Stimulated activated CD4-positive, alpha-beta T cell treated with anti-CD3 and anti-CD28 coated beads, Interleukin-4, amount 100 ng/mL, for 1 hour (primary cell): Measurements from ENCODE around the gene DALRD3.
A peak's percentile ranks its signal among the peaks of the same experiment; 100 is the strongest.

Source experiments
- DNase-seq: peaks from one replicate; pipeline ENCODE4 v3.0.0-alpha.2; 2020

DALRD3 gene

GRCh38 chr3:49005303-49005680 lies 13.1 kb downstream of the DALRD3 start:
- no peak for DNase-seq

DNA sequence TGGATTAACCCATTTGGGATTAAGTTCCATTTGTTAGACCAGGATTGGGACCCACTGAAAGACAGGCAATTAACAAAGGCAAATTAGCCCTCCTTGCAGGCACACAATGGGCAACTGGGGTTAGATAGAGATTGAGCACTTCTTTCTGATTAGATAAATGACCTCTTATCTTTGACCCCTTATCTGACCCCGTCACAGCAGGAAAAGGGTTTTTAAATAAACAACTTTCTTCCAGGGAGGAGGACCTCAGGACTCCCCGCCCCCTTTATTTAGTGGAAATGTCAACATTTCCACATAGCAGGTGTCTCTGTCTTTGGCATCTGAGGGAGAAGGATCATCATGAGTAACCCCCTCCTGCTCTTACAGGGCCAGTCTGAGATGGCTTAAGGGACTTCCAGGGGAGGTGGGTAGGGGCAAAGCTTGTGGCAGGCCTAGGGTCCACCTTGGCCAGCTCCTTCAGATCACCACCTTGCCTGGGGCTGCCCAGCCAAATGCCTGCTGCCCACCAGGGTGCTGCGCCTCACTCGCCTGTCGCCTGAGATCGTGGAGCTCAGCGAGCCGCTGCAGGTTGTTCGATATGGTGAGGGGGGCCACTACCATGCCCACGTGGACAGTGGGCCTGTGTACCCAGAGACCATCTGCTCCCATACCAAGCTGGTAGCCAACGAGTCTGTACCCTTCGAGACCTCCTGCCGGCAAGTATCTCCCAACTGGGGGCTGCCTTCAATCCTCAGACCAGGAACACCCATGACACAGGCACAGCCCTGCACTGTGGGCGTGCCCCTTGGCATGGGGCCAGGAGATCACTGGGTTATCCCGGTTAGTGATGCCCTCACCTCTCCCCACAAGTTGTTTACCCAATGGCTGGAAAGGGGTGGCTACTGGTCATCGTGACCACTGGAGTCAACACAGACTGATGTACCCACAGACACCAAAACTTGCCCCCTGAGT lies 13.8 kb downstream of the DALRD3 start:
- no peak for DNase-seq

GRCh38 chr3:49001155-49001554 lies 17.2 kb downstream of the DALRD3 start:
- DNase-seq, result no peak

DNA sequence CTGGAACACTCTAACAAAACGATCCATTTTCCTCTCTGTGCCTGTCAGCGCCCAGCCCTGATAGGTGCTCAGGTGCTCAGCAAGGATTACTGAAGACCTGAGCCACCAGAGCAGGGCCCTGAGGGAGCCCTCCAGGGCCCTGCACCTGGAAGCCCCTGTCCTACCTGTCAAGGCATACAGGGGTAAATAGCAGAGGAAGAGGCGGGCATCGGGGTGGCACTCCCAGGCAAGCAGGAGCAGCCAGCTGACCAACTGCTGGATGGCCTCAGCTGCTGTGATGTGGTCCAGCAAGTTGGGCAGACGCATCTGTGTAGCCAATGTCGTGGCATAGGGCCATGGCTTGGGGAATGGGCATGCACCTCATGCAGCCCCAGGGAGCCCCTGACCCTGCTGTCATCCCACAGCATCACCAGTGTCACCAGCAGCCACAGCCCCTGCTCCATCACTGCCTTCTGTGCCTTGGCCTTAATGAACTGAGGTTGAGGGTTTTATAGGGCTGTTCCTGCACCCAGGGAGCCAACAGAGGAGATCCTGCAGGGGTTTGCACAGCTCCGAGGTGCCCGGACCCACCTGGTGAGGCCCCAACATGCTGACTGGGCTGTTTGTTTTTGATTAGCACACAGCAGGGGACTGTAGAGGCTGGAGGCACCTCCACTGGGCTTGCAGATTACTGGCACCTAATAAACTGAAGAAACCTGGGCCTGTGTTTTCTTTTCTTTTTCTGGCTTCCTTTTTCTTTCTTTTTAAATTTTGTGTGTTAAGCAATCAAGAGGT lies 19.1 kb downstream of the DALRD3 start:
- no peak for DNase-seq

DNA sequence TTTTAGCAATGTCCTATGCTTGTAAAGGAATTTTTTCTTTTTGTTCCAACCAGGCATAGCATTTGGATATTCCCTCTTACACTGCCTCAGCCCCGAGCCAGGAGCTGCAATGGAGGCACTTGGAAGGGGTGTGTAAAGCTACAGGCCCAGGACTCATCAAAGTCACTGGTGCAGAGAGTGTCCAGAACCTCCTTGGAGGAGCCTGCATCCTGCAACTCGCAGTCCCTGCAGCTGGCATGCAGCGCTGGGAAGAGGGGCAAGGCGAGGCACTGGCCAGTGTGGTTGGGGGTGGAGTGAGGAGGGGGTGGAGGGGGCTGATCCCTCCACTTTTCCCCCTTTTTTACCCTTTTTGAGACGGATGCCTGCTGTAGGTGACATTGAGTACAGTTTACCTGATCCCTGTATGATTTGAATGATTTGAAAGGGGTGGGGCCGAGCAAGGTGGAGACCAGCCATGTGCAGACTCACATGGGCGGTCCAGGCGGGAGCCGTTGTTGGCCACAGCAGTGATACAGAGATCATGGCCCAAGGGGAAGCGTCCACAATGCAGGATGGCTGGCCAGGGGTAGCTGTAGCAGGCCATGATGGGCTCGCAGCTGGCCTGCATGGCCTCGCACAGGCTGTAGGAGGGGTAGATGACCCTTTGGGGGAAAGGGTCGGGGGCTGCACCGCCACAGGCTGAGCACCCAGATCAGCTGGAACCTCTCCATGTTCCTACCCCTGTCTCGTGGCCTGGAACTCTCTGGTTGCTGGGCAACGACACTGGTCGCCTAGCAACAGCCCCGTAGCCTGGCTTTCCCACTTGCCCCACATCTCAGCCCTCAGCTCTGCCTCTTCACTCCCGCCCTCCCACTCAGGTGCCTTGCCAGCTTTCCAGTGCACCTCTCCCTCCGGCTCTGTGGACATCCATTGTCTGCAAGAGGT lies 20.4 kb downstream of the DALRD3 start:
- DNase-seq, result no peak

DNA sequence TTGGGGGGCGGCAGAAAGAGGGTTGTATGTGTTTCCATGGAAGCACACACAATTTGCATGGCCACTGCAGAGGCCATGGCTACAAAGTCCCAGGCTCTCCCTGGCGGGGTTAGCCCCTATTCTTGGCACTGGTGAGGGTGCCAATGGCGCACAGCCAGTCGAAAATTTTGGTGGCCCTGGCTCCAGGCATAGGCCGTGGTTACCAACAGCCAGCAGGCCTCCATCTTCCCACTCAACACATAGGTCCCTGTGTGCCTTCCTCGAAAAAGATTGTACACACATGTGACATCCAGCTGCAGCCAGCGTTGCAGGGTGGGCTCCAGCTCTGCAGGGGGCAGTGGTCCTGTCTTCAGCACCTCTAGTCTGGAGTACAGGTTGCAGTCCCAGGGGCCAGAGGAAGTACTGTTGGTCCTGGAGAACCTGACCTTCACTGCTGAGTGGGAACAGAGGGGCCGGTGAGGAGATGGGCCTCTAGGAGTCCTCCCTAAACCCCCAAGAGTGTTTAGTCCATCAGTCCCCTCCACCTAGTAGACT lies 21.2 kb downstream of the DALRD3 start:
- DNase-seq, result no peak

GRCh38 chr3:48996640-48997039 lies 21.7 kb downstream of the DALRD3 start:
- no peak for DNase-seq

- DNase-seq, result no peak
Observed at GRCh38 chr3:48993834-48994233, 24.5 kb downstream of the DALRD3 start.

GRCh38 chr3:48991851-48992545 lies 26.4 kb downstream of the DALRD3 start:
- no peak for DNase-seq

- DNase-seq, result peak; percentile 29
Observed at GRCh38 chr3:48990636-48991469, 27.5 kb downstream of the DALRD3 start.

DNA sequence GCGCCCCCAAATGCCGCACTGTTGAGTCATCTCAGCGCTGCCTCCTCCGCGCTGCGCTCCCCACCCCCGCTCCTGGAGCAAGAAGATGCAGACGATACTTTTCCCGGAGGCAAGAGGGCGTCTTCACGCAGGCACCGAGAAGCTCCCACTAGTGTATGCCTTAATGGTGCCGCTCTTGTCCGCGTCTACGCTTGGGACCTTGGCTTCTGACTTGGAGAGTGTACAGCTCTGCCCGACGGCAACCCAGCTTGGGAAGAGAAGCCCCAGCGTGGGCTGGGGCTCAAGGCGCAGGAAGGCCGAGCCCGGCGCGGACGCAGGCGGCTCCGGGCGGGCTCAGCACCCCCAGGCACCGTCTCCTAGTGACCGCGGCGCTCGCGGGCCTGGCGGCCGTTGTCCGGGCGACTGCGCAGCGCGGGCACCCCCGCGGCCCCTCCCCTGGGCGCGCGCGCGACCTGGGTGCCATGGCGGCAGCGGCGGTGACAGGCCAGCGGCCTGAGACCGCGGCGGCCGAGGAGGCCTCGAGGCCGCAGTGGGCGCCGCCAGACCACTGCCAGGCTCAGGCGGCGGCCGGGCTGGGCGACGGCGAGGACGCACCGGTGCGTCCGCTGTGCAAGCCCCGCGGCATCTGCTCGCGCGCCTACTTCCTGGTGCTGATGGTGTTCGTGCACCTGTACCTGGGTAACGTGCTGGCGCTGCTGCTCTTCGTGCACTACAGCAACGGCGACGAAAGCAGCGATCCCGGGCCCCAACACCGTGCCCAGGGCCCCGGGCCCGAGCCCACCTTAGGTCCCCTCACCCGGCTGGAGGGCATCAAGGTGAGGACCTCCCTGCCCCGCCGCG lies 28.4 kb downstream of the DALRD3 start, which contains the start of gene P4HTM:
TSS of gene P4HTM (plus strand) at position 446 of the 840 bp plus-strand sequence. CDS start at position 462, 16 bp downstream.
- peak; percentile 85 for DNase-seq

- DNase-seq, result no peak
Observed at GRCh38 chr3:48989126-48989795, 29.1 kb downstream of the DALRD3 start.

DNA sequence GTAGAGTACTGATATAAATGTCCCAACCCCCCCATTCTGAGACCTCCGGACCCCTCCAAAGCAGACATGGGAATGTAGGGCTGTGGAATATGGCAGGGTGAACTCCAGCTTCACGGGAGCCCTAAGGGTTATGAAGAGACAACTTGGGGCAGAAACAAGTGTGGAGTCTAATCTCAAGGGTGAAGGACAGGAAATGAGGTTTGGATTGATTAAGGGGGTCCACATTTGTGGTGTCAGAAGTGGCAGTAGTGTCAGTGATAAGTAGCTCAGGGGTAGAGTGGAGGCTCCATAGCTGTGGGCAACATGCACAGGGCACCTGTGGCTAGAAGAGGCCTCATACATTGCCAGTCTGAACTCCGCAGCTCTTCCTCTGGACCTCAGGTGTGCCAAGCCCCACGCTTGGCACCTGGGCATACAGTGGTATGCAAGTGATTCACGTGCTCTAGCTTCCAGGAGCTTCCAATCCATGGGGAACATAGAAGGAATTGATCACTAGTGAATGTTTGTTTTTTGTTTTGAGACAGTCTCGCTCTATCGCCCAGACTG lies 32.5 kb downstream of the DALRD3 start:
- DNase-seq, result no peak

GRCh38 chr3:48984663-48985062 lies 33.7 kb downstream of the DALRD3 start:
- DNase-seq, result no peak

DNA sequence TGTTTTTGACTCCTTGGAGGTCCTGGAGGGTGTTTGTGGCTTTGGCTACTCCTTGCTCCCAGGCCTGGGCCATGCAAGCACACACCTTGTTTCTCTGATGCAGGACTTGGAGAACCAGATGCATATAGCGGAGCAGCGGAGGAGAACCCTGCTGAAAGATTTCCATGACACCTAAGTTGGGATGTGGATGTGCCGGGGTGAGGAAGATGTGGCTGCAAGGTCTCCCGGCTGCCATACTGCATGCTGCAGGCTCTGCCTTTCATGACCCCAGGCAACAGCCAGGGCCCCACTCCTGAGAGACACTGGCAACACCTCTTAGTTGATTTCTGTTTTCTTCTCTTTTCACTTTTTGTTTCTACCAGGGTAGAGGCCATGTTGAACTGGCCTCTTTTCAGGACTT lies 35.3 kb downstream of the DALRD3 start:
- DNase-seq, result no peak

- DNase-seq, result no peak
Observed at GRCh38 chr3:48982686-48983085, 35.7 kb downstream of the DALRD3 start.

DNA sequence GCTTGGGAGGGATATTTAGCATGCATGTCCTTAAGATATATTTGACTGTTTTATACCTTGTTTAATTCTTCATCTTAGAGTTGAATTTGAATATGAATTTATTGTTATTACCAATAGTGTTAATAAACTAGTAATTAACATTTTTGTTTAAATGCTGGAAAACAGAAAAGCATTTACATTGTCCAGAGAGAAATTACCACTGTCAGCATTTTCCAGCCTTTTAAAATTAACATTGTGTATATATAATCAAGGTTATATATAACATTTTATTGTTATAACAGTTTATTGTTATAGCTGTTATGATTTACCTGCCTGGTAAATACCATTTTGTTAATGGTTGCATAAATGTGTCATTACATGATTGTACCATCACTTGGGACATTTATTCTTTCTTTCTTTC lies 36.4 kb downstream of the DALRD3 start:
- DNase-seq, result no peak

- DNase-seq, result no peak
Observed at GRCh38 chr3:48980295-48980694, 38.1 kb downstream of the DALRD3 start.

DNA sequence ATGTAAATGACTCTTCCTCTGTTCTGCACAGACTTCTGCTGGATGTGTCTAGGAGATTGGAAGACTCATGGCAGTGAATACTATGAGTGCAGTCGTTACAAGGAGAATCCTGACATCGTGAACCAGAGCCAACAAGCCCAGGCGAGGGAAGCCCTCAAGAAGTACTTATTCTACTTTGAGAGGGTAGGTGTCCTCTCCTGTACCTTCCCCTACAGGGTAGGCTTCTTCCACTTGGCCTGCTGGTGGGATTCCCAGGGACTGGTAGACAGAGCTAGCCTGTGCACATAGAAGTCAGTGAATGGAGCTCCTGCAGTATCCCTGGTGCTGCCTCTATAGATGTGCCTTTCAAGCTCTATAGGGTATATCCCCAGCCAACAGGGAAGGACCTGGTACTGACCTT lies 38.9 kb downstream of the DALRD3 start:
- DNase-seq, result no peak
